GM19455 (cell line): Measurements from ENCODE around the gene KCNJ11.
A peak's percentile ranks its signal among the peaks of the same experiment; 100 is the strongest.
"Not testable (repeated sequence)": the region's sequence is repeated elsewhere in the genome, so short reads cannot be mapped to it uniquely, and the experiment has no call there.

Source experiments
- ATAC-seq: cut with Tn5 transposase; IDR thresholded peaks from one replicate; pipeline ENCODE4 v1.9.1; 2021; ENCODE audit not compliant: unreplicated experiment

The KCNJ11 gene

GRCh38 chr11:17388609-17389210 is at the start of gene KCNJ11:
TSS of gene KCNJ11 (minus strand) at chr11:17388659. CDS start at chr11:17388091, 568 bp downstream.
- ATAC-seq: peak; percentile 55

- no peak for ATAC-seq
These were observed 48.9 kb upstream of the KCNJ11 start for GRCh38 chr11:17437366-17437765.

GRCh38 chr11:17434108-17434507 is 45.6 kb upstream of the KCNJ11 start:
- no peak for ATAC-seq

- ATAC-seq: no peak
These were observed 43.5 kb upstream of the KCNJ11 start for GRCh38 chr11:17432002-17432401.

GRCh38 chr11:17431139-17431538 is 42.7 kb upstream of the KCNJ11 start:
- no peak for ATAC-seq

GRCh38 chr11:17430616-17431015 is 42.2 kb upstream of the KCNJ11 start:
- ATAC-seq: no peak

GRCh38 chr11:17428925-17429324 is 40.5 kb upstream of the KCNJ11 start:
- no peak for ATAC-seq

GRCh38 chr11:17428261-17428660 is 39.8 kb upstream of the KCNJ11 start:
- ATAC-seq: no peak

- not testable (repeated sequence) for ATAC-seq
These were observed 37.8 kb upstream of the KCNJ11 start for GRCh38 chr11:17426233-17426632.

GRCh38 chr11:17423533-17424310 is 35.3 kb upstream of the KCNJ11 start:
- no peak for ATAC-seq

- ATAC-seq: no peak
These were observed 33.3 kb upstream of the KCNJ11 start for GRCh38 chr11:17421781-17422180.

- ATAC-seq: no peak
These were observed 30.1 kb upstream of the KCNJ11 start for GRCh38 chr11:17418444-17419081.

- ATAC-seq: no peak
These were observed 28.0 kb upstream of the KCNJ11 start for GRCh38 chr11:17416492-17416891.

GRCh38 chr11:17415523-17416104 is 27.2 kb upstream of the KCNJ11 start:
- no peak for ATAC-seq

- no peak for ATAC-seq
These were observed 26.5 kb upstream of the KCNJ11 start for GRCh38 chr11:17414992-17415391.

- ATAC-seq: no peak
These were observed 25.9 kb upstream of the KCNJ11 start for GRCh38 chr11:17414317-17414737.

- ATAC-seq: no peak
These were observed 25.2 kb upstream of the KCNJ11 start for GRCh38 chr11:17413414-17414316.

GRCh38 chr11:17412488-17413180 is 24.2 kb upstream of the KCNJ11 start:
- no peak for ATAC-seq

- no peak for ATAC-seq
These were observed 23.0 kb upstream of the KCNJ11 start for GRCh38 chr11:17411418-17411817.
